Dedifferentiated amniotic fluid mesenchymal stem cell (primary cell): ENCODE data around the gene HLA-DQB2.
"Not testable (repeated sequence)": the region's sequence is repeated elsewhere in the genome, so short reads cannot be mapped to it uniquely, and the experiment has no call there.

Source experiments
- DNase-seq: peaks from one replicate; pipeline ENCODE4 v3.0.0-alpha.2; 2016; ENCODE audit errors: extremely low spot score

HLA-DQB2 gene

DNA sequence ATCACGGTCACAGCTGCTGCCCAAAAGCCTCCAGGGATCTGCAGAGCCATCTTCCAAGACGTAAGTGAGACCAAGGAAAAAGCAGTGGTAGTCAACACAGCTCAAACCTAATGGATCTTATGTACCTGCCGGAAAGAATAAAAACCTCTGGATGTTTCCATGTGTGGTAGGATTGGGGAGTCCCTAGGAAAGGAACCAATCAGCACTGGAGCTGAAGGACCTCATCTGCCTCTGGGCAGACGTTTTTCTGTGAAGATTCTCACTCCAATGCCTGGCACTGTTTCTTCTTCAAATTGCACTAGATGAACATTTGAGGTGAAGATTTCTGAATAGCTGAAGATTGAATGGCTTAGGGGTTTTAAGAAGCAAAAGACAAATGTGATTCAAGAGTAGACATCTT is at the start of gene HLA-DQB2:
HLA-DQB2 (minus strand) TSS at position 112 of the 400 bp plus-strand sequence; CDS start at position 50, 62 bp downstream.
- DNase-seq = no peak

DNA sequence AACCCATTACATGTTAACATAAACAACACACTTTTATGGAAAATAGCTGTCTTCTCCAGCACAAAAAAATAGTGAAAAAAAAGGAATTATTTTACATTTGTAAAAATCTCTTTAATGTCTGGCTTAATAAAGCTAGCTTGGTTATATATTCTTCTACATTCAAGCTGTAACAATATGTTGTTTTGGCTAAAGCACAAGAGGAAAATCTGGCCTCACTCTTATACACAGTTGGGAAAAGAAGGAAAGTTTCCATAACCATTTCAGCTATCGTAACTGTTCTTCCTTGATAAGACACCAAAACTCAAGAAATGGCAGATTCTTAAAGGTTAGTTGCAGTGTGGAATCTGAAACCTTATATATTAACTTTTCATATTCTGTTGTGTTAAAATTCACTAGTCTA is 45.8 kb upstream of the HLA-DQB2 start:
- DNase-seq = peak; percentile 13

DNA sequence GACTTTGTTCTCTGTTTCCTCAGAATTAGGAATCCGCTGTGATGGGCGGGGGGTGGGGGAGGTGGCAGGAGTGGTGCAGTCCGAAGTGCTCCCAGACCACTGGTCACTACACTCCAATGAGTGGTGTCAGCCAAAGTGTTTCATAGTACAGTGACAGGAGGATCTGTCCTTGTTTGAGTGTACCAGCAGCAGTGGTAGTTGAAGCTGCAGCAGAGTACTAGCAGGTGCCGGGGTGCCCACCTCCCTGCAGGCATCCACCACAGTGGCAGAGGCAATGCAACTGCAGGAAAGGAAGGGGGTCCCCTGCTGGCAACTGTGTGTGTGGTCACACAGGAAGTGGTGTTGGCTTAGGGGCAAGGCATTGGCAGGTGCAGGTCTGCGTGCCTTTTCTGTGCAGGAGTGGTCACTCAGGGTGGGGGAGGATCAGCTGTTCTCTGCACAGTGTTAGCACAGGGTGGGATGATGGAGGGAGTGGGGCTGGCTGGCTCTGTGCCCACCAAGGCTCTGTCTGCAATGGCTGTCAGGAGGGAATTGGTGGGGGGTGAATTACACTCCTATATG is 43.8 kb upstream of the HLA-DQB2 start:
- DNase-seq = no peak

GRCh38 chr6:32805404-32805803 is 42.1 kb upstream of the HLA-DQB2 start:
- DNase-seq = not testable (repeated sequence)

- DNase-seq = peak; percentile 3
Observed at GRCh38 chr6:32803416-32803815, 40.1 kb upstream of the HLA-DQB2 start.

GRCh38 chr6:32799740-32800139 is 36.4 kb upstream of the HLA-DQB2 start:
- DNase-seq = no peak

DNA sequence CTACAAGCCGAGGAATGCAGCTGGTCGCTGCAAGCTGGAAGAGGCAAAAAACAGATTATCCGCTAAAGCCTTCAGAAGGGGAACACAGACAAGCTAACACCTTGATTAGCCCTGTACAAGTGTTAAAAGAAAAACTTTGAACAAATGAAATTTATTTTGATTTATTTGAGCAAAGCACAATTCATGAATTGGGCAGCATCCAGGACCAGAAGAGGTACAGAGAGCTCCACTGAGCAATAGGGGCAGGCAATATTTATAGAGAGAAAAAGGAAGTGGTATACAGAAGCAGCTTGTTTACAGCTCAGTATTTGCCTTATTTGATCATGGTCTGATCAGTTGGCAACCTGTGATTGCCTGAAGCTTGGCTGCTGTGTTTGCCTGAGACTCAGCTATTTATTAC is 35.8 kb upstream of the HLA-DQB2 start:
- DNase-seq = no peak

- peak; percentile 62 for DNase-seq
Observed at GRCh38 chr6:32796848-32797776, 33.8 kb upstream of the HLA-DQB2 start.

GRCh38 chr6:32794510-32794909 is 31.2 kb upstream of the HLA-DQB2 start:
- no peak for DNase-seq

GRCh38 chr6:32792901-32793435 is 29.6 kb upstream of the HLA-DQB2 start:
- peak; percentile 5 for DNase-seq

- peak; percentile 10 for DNase-seq
Observed at GRCh38 chr6:32790306-32790705, 27.0 kb upstream of the HLA-DQB2 start.

GRCh38 chr6:32785781-32786533 is 22.6 kb upstream of the HLA-DQB2 start:
- peak; percentile 43 for DNase-seq

DNA sequence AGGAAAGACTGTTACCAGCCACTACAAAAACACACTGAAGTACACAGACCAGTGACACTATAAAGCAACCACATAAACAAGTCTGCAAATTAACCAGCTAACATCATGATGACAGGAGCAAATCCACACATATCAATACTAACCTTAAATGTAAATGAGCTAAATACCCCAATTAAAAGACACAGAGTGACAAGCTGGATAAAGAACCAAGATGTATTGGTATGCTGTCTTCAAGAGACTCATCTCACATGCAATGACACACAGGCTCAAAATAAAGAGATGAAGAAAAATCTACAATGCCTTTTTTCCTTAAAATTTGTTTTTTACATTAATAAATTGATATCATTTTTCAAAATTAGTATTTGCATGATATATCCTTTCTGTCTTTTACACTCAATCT is 19.6 kb upstream of the HLA-DQB2 start:
- not testable (repeated sequence) for DNase-seq

- DNase-seq = no peak
Observed at GRCh38 chr6:32779036-32779435, 15.7 kb upstream of the HLA-DQB2 start.

DNA sequence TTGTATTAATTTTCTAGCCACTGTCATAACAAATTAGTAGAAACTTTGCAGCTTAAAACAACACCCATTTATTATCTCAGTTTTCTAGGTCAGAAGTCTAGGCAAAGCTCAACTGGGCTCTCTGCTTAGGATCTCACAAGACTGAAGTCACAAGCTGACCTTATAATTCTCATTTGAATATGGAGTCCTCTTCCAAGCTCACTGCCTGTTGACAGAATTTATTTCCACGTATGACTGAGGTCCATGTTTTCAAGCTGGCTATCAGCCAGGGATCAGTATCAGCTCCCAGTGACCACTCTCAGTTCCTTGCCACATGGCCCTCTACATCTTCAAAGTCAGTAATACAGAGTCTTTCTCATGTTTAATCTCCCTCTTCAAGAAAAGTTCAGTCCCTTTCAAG is 11.7 kb upstream of the HLA-DQB2 start:
- DNase-seq = no peak

GRCh38 chr6:32774426-32774825 is 11.1 kb upstream of the HLA-DQB2 start:
- DNase-seq = no peak

GRCh38 chr6:32772656-32773055 is 9.3 kb upstream of the HLA-DQB2 start:
- DNase-seq = no peak

- DNase-seq = no peak
Observed at GRCh38 chr6:32764048-32764447, 716 bp upstream of the HLA-DQB2 start.

DNA sequence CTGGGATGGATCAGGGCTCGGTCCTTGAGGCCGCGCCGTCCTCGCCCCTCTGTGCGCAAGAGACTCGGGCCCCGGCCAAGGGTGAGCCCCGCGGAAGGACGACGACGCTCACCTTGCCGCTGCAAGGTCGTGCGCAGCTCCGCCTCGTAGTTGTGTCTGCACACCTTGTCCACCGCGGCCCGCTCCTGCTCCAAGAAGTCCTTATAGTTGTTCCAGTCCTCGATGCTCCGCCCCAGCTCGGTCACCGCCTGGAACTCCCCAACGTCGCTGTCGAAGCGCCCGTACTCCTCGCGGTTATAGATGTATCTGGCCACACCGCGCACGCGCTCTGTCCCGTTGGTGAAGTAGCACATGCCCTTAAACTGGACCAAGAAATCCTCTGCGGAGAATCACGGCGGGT is 1.8 kb downstream of the HLA-DQB2 start:
- no peak for DNase-seq

- no peak for DNase-seq
Observed at GRCh38 chr6:32761072-32761471, 2.3 kb downstream of the HLA-DQB2 start.

- no peak for DNase-seq
Observed at GRCh38 chr6:32759669-32760068, 3.7 kb downstream of the HLA-DQB2 start.

DNA sequence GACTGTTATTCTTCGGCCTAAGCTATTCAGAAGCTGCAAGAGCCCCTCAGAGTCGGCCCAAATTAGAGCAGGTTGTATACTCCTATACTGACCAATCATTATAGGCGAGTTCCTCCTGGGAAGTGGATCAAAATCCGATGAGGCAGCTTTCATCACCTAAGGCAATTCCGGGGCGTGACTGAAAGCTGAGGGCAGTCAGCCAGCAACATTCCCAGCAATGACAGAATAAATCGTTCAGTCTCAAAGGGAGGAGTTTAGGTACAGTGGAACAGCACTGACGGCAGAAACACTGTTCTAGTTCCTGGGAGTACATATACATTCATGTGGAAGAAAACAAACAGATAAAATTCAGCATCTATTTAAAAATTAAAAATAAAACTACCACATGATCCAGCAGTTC is 10.8 kb downstream of the HLA-DQB2 start:
- no peak for DNase-seq
